ENCODE measurements around the gene SLC25A39.

Gene SLC25A39

DNA sequence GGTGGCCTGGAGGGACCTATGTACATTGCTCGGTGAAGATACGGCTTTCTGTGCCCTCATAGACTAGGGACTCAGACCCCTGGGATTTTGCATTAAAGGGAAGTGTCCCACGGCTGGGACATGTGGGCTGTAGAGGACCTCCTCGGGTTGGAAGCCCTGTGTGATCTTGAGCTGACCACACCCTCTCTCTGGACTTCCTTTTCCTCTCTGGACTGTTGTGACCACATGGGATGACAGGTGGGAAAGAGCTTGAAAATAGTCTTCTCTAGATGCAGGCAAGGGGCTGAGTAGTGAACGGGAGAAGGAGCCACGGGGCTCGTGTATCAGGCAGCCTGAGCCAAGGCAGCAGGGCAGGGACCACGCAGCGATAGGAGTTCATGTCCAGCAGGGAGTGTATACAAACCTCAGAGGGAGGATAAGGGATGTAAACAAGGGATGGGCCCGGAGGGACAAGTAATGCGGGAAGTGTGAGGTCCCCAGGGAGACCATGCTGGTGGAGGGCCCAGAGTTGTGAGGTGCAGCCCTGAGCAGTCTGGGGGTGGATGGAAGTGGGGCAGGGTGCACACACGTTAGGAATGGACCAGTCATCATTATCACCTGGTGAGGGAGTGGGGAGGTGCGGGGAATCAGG, 52.2 kb downstream of the SLC25A39 start:
- no peak for DNase-seq
